Vagina (tissue), 2 donors: ENCODE measurements around the gene MED15.

Experiments
- POLR2A ChIP-seq, 2 donors: fragments of 450-650 bp; IDR thresholded peaks; one replicate each; pipeline ENCODE4 v1.6.1; 2017; ENCODE audit warnings: antibody characterized with exemption in 2 of 2, mild to moderate bottlenecking in 2 of 2, moderate library complexity in 2 of 2
- POLR2AphosphoS5 ChIP-seq, 2 donors: sonication (generic); formaldehyde crosslinking; IDR thresholded peaks; one replicate each; pipeline ENCODE4 v1.9.0; 2017; ENCODE audit warnings: antibody characterized with exemption in 2 of 2, mild to moderate bottlenecking in 2 of 2, low read depth in 1 of 2; ENCODE audit not compliant: insufficient read depth in 1 of 2
- TF ChIP-seq, protein P1 (sequence below), 3 experiments: fragments of 450-650 bp in 2 of 3; fragments of 200-600 bp in 1 of 3; sonication (generic) in 1 of 3; IDR thresholded peaks; one replicate each; pipeline ENCODE4 v1.5.1; 2017 to 2019; ENCODE audit warnings: antibody characterized with exemption in 3 of 3, mild to moderate bottlenecking in 2 of 3, moderate library complexity in 2 of 3

DNA sequence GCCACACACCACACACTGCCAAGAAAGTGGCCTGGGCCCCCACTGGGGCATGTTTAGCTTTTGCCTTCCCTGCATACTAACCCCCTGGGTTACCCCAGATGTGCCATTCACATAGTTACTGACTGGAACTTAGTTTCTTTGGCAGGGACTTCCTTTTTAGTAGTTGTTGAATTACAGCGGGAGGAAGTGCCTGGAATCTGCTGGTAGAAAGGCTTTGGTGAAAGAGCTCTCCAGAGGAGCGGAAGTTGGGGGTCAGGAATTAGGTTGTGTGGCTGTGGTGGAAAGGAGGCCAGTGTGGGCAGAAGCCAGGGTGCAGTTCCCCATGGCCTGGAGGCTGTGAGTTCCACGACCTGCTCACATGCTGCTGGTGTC is 69.0 kb downstream of the MED15 start:
- TF ChIP-seq POLR2AphosphoS5 (IDR thresholded peaks at IDR 0.05; ENCODE audit: insufficient read depth in 1 of 2, low read depth in 1 of 2) = no peak
- TF ChIP-seq, protein P1, sequence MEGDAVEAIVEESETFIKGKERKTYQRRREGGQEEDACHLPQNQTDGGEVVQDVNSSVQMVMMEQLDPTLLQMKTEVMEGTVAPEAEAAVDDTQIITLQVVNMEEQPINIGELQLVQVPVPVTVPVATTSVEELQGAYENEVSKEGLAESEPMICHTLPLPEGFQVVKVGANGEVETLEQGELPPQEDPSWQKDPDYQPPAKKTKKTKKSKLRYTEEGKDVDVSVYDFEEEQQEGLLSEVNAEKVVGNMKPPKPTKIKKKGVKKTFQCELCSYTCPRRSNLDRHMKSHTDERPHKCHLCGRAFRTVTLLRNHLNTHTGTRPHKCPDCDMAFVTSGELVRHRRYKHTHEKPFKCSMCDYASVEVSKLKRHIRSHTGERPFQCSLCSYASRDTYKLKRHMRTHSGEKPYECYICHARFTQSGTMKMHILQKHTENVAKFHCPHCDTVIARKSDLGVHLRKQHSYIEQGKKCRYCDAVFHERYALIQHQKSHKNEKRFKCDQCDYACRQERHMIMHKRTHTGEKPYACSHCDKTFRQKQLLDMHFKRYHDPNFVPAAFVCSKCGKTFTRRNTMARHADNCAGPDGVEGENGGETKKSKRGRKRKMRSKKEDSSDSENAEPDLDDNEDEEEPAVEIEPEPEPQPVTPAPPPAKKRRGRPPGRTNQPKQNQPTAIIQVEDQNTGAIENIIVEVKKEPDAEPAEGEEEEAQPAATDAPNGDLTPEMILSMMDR (IDR thresholded peaks at IDR 0.05) = no peak
- TF ChIP-seq POLR2A (IDR thresholded peaks at IDR 0.05) = no peak
